CD4-positive, alpha-beta T cell treated with Interleukin-6 at 100 ng/mL for 8 hours (primary cell): Measurements from ENCODE around the gene MDM4.

Experiments
- DNase-seq: peaks from one replicate; pipeline ENCODE4 v3.0.0-alpha.2; 2020; ENCODE audit warnings: mixed read lengths, low spot score

The MDM4 gene

DNA sequence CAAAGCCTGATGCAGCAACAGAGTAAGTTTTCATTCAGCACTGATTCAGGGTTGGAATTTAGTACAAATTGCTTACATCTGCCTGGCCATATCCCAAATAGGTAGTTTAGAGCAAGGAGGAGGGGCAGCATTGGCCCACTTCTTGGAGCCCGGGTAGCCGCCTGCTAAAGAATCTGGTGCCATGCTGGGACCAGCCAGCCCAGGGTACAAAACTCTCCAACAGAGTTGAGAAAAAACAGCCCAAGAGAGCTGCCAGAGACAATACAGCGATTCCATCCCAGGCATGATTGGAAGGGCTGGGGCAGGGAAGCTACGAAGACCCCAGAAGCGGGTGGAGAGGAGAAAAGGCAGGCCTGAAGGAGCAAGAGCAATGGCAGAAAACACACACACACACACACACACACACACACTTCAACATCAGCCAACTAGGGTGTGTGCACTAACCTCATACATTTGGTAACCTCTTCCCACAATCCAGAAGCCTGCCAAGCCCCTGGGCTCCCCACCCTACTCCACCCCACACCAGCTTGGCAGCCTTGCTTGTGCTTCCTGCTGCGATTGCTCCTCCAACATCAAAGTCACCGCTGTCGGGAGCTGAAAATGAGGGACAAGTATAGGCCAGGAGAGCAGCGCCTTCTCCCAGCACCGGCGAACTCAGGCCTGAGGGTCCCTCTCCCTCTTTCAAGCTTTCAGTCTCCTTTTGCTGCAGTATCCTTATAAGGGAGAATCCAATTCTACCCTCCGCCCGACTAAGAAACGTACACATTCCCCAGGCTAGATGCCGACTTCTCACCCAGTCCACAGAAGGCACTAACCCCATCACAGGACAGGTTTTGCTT, 22.8 kb upstream of the MDM4 start:
- DNase-seq, result peak; percentile 16

DNA sequence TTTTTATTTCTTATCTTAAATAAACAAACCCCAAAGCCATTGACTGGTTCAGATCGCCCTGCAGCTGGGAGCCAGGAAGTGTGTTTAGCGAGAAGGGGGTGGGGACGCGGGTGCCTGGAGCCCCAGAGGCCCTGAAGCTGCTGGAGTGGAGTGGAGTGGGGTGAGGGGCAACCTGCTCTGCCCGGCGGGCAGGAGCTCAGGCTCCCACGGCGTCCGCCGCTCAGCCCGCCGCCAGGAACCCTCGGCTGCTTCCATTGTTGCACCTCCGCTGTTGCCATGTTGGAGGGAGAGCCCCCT, 22.3 kb upstream of the MDM4 start:
- peak; percentile 58 for DNase-seq

DNA sequence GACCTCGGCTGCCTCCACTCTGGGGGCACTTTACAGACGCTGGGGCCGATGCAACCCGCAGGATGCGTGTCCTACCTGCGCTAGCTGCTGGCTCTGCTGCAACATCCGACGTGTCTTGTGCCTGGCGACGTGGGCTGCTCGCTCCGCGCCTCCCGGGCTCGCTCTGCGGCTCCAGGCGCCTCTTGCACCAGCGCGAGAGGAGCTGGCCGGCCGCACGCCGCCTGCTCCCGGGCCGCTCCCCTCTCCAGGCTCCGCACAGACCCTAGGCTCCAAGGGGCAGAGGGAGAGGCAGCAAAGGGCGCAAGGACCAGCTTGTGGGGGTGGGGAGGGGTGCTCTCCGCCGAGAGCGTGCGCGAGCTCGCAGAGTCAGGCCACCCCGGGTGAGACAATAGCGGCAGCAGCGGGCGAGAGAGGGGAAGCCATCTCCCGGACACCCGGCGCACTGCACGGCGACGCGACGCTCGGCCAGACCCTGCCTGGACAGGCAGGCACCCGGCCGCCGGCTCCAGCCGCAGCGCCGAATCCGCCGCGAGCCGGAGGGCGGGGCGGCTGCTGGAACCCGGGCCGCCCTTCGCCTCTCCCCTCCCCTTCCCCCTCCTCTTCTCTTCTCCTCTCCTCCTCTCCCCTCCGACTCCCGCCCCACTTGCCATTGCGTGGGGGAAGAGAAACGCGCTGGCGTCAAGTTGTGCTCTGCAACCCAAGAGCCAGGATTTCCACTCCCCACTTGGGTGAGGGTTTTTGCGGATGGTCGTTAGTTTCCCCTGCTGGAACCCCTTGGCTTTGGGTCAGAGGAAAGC, 21.7 kb upstream of the MDM4 start, which contains the start of gene PIK3C2B:
TSS of gene PIK3C2B (minus strand) at position 525 of the 797 bp plus-strand sequence. CDS start 25,003 bp downstream, outside the sequence.
- peak; percentile 63 for DNase-seq

DNA sequence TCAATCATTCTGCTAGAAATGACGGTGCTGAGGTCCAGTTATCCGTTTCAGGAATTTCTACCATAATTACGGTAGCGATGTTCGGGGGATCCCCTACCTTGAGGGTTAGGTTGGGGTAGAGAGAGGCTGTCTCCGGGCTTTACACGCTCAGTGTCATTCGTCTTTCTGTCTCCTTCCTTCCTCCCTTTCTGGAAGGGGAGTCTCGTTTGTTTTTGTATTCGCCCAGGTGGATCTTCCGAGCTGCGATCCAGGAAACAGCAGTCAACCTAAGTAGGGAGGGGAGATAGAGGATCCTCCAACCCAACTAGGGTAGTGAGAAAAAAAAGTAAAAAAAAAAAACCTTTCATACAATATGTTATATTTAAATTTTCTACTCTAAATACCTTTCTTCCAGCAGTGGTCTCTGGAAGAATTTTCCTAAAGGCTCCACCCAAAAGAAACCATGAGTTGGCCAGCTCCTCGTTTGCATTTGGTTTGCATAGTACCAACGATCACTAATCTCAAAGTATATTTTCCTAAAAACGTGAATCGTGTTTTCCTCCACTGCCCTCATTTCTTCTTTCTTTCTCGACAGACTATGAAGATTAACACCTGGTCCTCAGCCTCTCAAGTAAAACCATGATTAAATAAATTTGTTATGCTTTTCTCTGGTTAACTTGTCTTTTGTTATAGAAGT, 21.0 kb upstream of the MDM4 start:
- peak; percentile 31 for DNase-seq

DNA sequence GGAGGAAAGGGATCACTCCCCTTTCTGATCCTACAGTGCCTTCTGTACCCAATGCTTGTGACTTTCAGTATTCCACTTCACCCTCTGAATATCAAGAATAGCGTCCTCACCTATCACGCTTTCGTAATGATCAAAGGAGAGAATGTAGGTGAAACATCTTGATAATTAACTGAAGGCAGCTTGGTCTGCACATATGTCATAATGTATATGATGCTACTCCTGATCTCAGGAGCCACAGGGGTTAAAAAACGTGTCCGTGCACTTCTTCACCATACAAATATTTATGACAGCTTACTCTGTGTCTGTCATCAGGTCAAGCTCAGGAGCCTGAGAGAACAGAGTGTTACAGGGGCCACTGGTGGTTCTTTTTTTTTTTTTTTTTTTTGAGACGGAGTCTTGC, 20.4 kb upstream of the MDM4 start:
- no peak for DNase-seq

DNA sequence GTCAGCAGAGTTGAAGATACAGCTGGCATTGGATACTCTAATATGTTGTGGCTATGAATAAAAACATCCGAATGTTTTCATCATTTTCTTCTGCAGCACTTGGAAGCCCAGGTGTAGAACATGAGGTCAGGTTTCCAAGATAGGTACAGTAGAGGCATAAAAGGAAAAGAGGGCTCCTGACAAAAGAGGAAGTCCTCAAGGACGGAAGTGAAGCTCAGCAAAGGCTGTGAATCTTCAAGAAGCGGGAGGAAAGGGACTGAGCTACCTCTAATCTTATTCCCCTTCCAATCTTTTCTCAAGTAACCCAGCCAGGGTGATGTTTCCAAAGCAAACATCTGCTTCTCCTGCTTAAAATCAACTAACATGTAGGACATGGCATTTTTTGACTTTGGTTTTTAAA, 17.2 kb upstream of the MDM4 start:
- no peak for DNase-seq

DNA sequence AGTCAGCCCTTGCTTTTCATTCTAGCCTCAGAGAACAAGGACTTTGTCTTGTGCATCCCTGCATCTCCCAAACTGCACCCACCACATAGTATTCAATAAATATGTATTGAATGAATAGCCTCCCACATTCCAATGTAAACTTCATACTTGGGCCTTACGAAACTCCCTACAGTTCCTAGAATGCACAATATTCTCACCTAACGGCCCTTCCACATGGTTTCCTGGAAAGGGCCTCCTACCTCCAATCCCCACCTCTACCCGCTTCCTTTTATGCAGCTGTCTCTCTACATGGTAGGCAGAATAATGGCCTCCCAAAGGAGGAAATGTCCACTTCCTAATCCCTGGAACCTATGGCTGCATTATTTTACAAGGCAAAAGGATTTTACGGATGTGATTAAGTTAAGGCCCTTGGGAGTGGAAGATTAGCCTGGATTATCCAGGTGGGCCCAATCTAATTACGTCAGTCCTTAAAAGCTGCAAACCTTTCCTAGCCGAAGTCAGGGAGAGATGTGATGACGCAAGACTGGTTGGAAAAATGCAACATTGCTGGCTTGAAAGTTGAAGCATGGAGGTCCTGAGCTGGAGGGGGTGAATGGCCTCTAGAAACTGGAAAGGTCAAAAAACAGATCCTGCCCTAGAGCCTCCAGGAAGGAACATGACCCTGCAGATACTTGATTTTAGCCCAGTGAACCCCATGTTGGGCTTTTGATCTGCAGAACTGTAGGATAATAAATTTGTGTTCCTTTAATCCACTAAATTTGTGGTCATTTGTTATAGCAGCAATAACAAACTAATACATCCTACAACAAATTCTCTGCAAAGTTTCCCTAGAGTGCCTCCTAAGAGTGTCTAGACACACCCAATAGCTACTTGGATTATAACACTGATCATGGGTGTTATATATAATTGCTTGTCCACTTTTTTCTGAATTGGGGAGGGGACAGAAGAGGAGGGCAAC, 16.4 kb upstream of the MDM4 start:
- DNase-seq, result no peak

DNA sequence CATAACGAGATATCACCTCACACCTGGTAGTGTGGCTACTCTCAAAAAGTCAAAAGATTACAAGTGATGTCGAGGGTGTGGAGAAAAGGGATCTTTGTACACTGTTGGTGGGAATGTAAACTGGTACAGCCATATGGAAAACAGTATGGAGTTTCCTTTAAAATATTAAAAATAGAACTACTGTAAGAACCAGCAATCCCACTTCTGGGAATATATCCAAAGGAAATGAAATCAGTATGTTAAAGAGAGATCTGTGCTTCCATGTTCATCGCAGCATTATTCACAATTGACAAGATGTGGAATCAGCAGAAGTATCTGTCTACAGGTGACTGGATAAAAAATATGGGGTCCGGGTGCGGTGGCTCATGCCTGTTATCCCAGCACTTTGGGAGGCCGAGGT, 14.0 kb upstream of the MDM4 start:
- DNase-seq, result no peak

DNA sequence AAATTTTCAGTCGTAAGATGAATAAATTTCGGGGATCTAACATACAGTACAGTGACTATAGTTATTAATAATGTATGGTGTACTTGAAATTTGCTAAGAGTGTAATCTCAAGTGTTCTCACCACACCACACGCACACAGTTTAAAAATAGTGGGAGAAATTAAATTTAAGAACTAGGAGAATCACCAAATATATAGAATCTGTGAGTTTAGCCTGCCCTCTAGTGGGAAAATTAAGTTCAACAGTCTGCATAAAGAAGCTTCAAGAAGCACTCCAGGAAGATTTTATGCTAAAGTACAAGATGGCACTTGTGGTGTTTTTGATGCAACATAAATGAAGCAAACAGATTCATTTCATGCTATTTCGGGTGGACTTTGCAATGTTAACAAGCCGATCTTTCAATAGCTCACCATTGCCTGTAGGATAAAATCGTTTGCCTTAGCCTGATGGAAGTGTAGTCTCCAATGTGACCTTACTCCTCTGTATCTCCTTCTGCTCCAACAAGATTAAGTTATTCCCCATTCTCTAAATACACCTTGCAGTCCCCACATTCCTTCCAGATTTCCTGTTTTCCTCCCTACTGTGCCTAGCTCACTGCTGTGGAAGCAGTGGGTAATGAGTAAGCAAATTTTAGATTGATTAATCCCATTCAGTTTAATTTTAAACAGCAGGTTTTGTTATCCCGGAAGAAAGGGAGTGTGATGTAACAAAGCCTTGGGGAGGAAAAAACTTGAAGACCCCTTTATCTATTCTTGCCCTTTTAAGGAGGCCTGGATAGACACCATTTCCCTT, 12.9 kb upstream of the MDM4 start:
- peak; percentile 73 for DNase-seq

DNA sequence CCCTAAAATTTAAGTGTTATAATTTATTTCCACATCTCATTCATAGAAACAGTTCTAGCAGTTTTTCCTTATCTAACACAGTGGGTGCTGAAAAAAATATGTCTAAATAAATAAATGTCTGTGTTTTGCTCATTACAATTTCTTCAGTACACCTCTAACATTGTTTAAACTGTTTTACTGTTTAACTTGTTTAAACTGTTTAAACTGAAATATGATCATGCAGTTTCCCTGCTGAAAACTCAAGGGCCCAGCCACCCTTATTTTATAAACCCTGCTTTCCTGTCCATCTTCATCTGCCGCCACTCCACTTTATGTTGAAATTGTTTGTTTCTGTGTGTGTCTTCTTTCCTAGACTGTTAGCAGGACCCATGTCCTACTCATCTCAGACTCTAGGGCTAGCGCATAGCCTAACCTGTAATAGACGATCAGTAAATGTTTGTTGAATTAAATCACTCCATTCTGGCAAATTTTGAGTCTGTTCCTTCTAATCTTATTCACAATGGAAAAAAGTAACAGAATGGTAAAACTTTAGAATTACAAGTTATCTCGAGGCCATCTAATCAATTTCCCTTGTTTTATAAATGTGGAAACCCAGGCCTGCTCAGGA, 12.2 kb upstream of the MDM4 start:
- no peak for DNase-seq

DNA sequence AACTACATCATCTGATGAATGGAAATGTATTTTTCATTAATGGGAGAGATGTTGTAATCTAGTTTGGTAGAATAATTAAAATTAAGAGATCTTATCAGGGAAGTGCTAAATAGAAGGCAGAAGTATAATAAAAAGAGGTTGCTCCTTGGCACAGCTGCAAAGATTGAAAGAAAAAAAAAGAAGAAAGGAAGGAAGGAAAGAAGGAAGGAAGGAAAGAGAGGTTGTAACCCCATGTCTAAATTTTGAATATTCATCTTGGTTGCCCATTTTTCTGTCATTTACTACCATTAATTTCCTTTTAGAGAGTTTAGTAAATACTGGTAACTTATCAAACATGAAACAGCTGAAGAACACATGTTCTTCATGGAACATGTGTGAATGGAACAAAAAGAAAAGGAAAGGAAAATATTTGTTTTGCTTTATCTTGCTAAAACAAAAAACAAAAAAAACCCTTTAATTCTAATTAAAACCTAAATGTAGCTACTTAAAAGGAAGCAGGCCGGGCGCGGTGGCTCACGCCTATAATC, 10.5 kb upstream of the MDM4 start:
- no peak for DNase-seq

DNA sequence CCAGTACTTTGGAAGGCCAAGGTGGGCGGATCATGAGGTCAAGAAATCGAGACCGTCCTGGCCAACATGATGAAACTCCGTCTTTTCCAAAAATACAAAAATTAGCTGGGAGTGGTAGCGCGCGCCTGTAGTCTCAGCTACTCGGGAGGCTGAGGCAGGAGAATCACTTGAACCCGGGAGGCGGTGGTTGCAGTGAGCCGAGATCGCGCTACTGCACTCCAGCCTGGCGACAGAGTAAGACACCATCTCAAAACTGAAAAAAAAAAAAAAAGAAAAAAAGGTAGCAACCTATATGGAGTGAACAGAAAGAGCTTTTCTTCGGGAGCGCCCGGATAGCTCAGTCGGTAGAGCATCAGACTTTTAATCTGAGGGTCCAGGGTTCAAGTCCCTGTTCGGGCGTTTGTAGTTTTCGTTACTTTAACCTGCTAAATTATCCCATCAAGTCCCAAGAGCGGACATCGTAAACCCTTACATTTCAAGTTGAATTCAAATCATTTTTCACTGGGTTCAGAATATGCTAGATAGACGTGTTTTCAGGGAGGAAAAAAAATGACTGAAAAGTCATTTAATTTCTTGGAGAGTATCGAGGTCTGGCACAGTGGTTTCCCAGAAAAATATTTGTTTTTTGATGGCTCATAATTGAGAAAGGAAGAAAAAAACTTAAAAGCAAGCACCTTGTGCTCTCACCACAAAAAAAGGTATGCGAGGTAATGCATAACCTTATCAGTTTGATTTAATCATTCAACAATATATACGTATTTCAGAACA, 9.8 kb upstream of the MDM4 start:
- DNase-seq, result peak; percentile 76

DNA sequence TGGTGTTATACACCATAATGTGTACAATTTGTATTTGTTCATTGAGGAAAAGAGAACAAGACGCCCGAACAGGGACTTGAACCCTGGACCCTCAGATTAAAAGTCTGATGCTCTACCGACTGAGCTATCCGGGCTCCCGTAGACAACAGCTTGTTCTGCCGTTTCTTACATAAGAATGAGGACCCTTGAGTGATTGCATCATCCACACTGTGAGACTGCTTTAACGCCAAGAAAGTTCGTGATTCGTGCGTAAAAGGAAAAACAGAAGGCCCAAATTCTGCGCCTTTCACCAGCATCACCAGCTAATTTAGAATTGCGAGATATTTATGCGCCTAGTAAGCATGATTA, 9.3 kb upstream of the MDM4 start:
- DNase-seq, result peak; percentile 91

DNA sequence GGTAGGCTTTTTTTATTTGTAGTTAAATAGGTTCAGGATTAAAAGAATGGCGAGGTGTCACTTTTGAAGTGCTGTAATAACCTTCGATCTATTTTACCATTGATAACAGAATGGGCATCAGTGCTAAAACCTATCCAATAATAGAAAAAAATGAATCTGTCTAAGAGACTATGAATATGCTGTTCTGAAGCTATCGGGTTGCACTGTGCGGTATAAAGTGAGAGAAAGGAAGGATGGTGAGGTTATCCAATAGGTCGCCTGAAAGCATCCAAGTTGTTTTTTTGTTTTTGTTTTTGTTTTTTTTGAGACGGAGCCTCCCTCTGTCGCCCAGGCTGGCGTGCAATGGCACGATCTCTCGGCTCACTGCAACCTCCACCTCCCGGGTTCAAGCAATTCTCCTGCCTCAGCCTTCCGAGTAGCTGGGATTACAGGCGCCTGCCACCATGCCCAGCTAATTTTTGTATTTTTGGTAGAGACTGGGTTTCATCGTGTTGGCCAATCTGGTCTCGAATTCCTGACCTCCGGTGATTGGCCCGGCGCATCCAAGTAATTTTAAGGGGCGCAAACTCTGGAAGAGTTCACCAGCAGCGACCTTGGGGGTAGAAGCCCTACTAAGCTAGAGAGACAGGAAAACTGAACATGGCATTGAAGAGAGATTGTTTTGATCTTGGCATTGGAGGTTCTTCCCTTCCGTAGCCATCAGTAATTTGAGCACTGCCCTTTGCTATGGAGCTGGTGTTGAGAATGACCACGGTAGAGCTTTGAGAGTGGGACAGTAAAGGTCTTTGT, 8.7 kb upstream of the MDM4 start:
- no peak for DNase-seq

DNA sequence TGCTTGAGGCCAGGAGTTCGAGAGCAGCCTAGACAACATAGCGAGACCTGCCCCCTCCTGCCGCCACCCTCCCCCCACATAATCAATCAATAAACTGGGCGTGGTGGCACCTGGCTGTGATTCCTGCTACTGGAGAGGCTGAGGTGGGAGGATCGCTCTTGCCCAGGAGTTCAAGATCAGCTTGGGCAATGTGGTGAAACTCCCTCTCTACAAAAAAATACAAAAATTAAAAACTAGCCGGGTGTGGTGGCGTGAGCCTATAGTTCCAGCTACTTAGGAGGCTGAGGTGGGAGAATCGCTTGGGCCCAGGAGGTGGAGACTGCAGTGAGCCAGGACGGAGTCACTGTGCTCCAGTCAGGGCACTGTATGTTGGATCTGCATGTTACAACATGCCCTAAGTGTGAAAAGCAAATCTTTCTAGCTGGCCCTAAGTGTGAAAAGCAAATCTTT, 7.0 kb upstream of the MDM4 start:
- no peak for DNase-seq

DNA sequence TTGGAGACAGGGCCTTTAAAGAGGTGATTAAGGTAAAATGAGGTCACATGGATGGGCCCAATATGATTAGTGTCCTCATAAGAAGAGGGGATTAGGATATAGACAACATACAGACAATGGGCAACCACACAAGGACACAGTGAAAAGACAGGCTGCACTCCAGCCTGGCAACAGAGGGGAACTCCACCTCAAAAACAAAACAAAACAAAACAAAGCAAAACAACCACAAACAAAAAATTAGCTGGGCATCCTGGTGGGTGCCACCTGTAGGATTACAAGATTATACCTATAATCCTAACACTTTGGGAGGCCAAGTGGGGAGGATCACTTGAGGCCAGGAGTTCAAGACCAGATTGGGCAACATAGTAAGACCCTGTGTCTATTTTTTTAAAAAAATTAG, 4.8 kb upstream of the MDM4 start:
- DNase-seq, result no peak

DNA sequence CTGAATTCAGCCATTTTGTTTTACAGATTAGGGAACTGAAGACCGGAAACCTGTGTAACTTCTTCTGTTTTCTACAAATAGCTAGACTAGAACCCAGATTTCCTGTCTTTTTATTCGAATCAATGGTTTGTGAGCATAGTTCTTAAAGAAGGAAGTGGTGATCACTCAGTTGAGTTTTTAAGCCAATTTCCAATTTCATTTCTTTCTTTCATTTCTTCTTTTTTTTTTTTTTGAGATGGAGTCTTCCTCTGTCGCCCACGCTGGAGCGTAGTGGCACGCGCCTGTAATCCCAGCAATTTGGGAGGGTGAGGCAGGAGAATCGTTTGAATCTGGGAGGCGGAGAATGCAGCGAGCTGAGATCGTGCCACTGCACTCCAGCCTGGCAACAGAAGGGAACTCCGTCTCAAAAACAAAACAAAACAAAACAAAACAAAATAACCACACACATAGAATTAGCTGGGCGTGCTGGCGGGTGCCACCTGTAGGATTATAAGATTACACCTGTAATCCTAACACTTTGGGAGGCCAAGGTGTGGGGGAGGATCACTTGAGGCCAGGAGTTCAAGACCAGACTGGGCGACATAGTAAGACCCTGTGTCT, 3.0 kb upstream of the MDM4 start:
- peak; percentile 61 for DNase-seq

DNA sequence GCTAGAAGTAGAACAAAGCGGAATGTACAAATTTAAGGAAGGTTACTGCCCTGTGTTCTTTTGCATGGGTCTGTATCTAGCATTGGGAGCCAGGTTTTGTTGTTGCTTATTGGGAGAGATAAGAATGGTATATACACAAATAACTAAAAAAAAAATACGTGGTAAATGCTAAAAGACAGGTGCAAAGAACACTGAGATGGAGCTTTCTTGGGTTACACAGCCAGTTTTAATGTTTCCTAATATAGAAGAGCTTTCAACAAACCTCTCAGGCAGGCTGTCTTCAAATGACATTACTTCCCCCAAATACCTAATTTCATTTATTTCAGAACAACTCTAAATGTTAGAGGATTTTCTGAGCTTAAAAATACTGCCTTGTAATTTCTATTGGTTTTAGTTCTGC, 1.4 kb upstream of the MDM4 start:
- DNase-seq, result no peak
